ENCODE results near the gene SCAMP2. TPM values are rescaled to one million over a fixed set of nuclear protein-coding genes. Genes with fewer than 3 reads are reported as not detected.
A peak's percentile ranks its signal among the peaks of the same experiment; 100 is the strongest.

SCAMP2 gene
- total and polyA plus RNA-seq, 2 of the 13 experiments (the other 11 are each of a cell fraction or from before 2014, with no cell fraction given): 34.8 to 121 TPM

GRCh38 chr15:74873036-74873755 lies at the start of gene SCAMP2 (continued):
- no peak for TF ChIP-seq CTCF (CRISPR knock-in tag; IDR thresholded peaks at IDR 0.05)
- TF ChIP-seq ZNF816 (CRISPR knock-in tag; IDR thresholded peaks at IDR 0.05; ENCODE audit: borderline replicate concordance): no peak
- TF ChIP-seq MBNL3 (CRISPR knock-in tag; conservative IDR thresholded peaks at IDR 0.05): no peak
- TF ChIP-seq ZKSCAN5 (CRISPR knock-in tag; IDR thresholded peaks at IDR 0.05): no peak
- TF ChIP-seq ZNF687 (CRISPR knock-in tag; IDR thresholded peaks at IDR 0.05): peak; percentile 76
- TF ChIP-seq ZNF329 (CRISPR knock-in tag; IDR thresholded peaks at IDR 0.05; ENCODE audit: low read depth): peak; percentile 64; the same call in 1 of the 2 replicates
- TF ChIP-seq IKZF5 (CRISPR knock-in tag; IDR thresholded peaks at IDR 0.05): peak; percentile 50; the same call in 1 of the 2 replicates
- TF ChIP-seq ETV5 (CRISPR knock-in tag; IDR thresholded peaks at IDR 0.05; ENCODE audit: borderline replicate concordance): peak; percentile 52; the same call in 1 of the 2 replicates
- peak; percentile 67; the same call in 1 of the 2 replicates for TF ChIP-seq TGIF2 (CRISPR knock-in tag; IDR thresholded peaks at IDR 0.05)
- TF ChIP-seq RXRA (CRISPR knock-in tag; IDR thresholded peaks at IDR 0.05): peak; percentile 41; the same call in 1 of the 2 replicates
- peak; percentile 93 for TF ChIP-seq RBFOX2 (IDR thresholded peaks at IDR 0.05; ENCODE audit: low read depth, low read length)
- TF ChIP-seq ZEB1 (IDR thresholded peaks at IDR 0.05; ENCODE audit: insufficient replicate concordance, low read depth): no peak
- peak; percentile 76; the same call in 1 of the 2 replicates for TF ChIP-seq GMEB1 (CRISPR knock-in tag; IDR thresholded peaks at IDR 0.05; ENCODE audit: borderline replicate concordance)
- no peak for TF ChIP-seq ZMAT5 (CRISPR knock-in tag; IDR thresholded peaks at IDR 0.05; ENCODE audit: borderline replicate concordance, low read depth)
- TF ChIP-seq TBX2 (CRISPR knock-in tag; IDR thresholded peaks at IDR 0.05; ENCODE audit: borderline replicate concordance): peak; percentile 40; the same call in 1 of the 2 replicates
- no peak for TF ChIP-seq HNF4A (CRISPR knock-in tag; IDR thresholded peaks at IDR 0.05)
- no peak for TF ChIP-seq ZNF367 (CRISPR knock-in tag; IDR thresholded peaks at IDR 0.05; ENCODE audit: borderline replicate concordance)

Measured in HepG2 (cell line).